GM12873 (cell line): ENCODE results near the gene APBA2.

ENCODE experiments used
- CTCF ChIP-seq: IDR thresholded peaks from 2 replicates; pipeline ENCODE4 v1.5.1; 2012; ENCODE audit warnings: low read depth, mild to moderate bottlenecking, moderate library complexity, low read length, control low read depth; ENCODE audit not compliant: insufficient read depth; ENCODE audit errors: missing control alignments

APBA2 gene

GRCh38 chr15:29035336-29036285, 149.8 kb downstream of the APBA2 start:
- no peak for TF ChIP-seq CTCF

- TF ChIP-seq CTCF = no peak
Observed at GRCh38 chr15:29037997-29038705, 152.4 kb downstream of the APBA2 start.

- TF ChIP-seq CTCF = no peak
Observed at GRCh38 chr15:29039466-29040369, 153.9 kb downstream of the APBA2 start.

- TF ChIP-seq CTCF = no peak
Observed at GRCh38 chr15:29040370-29040751, 154.6 kb downstream of the APBA2 start.

- no peak for TF ChIP-seq CTCF
Observed at GRCh38 chr15:29043736-29044502, 158.1 kb downstream of the APBA2 start.

GRCh38 chr15:29044503-29044901, 158.7 kb downstream of the APBA2 start:
- no peak for TF ChIP-seq CTCF
